Eye (tissue), 1 donor: Measurements from ENCODE around the gene UBXN4.
"Not testable (repeated sequence)": the region's sequence is repeated elsewhere in the genome, so short reads cannot be mapped to it uniquely, and the experiment has no call there.

ENCODE experiments used
- DNase-seq: peaks from one replicate; pipeline ENCODE4 v3.0.0-alpha.2; 2015

Gene UBXN4

GRCh38 chr2:135768863-135769262 lies 27.2 kb downstream of the UBXN4 start:
- DNase-seq = no peak

DNA sequence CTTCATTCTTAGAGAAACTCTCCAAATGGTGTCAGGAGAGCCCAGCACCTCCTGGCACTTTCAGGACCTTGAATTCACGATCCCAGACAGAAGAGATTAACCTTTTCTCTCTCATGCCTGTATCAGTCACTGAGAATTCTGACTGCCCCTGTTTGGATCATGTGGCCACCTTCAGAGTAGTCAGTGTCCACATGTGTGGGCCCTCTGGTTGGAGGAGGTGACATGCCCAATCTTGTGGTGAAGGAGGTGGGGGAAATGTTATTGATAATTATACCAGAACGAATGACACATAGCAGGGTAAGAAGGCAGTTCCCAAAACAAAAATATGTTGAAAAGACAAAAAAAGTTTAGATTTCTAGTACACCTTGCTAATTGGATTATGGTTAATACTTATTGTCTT lies 31.7 kb downstream of the UBXN4 start:
- DNase-seq = no peak

GRCh38 chr2:135773917-135774316 lies 32.3 kb downstream of the UBXN4 start:
- no peak for DNase-seq

- DNase-seq = no peak
These were observed 33.8 kb downstream of the UBXN4 start for GRCh38 chr2:135775420-135775819.

DNA sequence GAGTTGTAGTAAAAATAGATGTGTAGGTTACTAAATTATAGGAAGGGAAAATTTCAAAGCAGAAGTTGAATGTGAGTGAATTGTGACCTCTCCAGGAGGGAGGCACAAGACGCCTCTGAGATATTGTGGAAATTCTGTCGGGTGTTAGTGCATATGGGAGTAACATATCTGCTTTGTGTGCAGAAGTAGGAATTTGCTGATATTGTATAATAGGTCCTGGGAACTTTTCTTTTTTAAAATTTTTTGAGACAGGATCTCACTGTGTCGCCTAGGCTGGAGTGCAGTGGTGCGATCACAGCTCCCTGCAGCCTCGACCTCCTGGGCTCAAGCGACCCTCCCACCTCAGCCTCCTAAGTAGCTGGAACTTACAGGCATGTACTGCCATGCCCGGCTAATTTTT lies 34.7 kb downstream of the UBXN4 start:
- no peak for DNase-seq

DNA sequence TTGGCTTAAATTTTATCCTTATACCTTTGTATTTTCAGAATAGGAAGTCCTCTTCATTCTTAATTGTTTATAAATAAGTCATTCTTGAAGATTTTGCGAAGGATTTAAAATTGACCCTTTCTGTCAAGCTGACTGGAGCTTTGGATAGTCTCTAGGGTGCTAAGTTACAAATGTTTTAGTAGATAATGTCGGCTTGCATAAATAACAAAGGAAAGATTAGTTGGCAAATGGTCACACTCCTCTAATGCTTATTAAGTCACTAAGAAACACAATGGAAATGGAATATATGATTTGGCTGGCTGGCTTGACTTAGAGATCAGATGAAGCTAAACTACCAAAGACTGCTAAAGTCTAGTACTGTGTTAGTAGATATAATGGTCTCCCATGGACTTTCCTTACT lies 40.6 kb downstream of the UBXN4 start:
- DNase-seq = no peak

DNA sequence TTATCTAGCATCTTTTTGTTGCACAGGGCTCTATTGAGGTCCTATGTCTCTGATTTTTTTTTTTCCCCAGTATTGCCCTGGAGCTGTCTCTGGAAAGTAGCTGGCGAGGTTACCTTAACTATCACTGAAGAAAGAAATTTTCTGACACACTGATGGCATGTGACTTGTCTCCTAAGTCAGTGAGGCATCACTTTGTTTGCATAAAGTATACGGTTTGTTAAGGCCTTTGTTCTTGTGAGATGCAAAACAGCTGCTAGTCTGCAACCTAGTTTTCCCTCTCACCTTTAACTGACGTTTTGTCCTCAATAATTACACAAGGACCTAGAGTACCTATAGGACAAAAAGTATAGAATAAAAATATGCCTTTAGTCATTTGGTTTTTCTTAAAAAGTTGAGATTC lies 41.8 kb downstream of the UBXN4 start:
- DNase-seq = no peak

- DNase-seq = no peak
These were observed 43.4 kb downstream of the UBXN4 start for GRCh38 chr2:135785032-135785431.

GRCh38 chr2:135786823-135787222 lies 45.2 kb downstream of the UBXN4 start:
- DNase-seq = no peak

GRCh38 chr2:135790423-135790822 lies 48.8 kb downstream of the UBXN4 start:
- no peak for DNase-seq

GRCh38 chr2:135791418-135792190 lies 49.9 kb downstream of the UBXN4 start:
- no peak for DNase-seq

DNA sequence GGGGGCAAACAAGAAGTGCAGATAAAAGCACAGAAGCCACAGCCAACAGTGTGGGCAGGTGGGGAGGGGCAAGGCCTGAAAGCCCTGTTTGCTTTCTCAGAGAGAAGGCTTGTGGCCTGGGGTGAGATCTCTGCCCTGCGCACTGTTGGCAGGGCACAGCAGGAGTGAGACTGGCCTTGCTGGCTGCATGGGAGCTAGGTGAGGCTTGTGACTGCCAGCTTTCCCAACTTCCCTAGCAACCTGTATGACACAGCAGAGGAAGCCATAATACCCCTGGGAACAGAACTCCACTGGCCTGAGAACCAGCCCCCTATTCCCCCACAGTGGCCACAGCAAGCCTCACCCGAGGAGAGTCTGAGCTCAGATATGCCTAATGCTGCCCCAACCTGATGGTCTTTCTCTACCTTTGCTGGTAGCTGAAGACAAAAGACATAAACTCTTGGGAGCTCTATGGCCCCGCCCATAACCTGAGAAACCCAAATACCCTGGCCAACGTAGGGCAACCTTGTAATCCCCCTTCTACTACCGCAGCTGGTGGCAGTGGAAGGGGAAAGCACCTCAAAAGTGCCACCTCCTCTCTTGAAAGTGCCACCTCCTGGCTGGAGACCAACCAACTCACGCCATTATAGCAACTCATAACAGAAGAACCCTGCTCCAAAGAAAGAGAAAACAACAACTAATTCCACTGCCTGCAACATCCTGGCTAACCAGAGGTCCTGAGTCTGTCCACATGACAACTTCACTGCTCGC lies 50.9 kb downstream of the UBXN4 start:
- DNase-seq = no peak

- DNase-seq = not testable (repeated sequence)
These were observed 54.0 kb downstream of the UBXN4 start for GRCh38 chr2:135795641-135796040.

DNA sequence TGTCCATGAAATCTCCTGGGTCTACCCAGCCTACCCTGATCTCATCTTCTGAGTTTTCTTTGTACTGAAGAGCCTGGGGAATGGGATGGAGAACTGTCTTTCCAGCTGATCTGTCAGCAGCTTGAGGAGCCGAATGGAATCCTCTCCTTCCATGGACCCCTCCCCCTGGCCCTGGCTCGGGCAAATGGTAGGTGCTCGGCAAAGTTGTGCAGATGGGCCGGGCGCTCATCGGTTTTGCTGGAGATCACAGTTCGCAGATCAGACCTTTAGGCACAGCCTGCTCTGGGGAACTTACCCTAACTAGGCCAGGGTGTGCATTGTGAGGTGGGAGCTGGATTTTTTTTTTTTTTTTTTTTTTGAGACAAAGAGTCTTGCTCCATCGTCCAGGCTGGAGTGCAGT lies 55.0 kb downstream of the UBXN4 start:
- no peak for DNase-seq

DNA sequence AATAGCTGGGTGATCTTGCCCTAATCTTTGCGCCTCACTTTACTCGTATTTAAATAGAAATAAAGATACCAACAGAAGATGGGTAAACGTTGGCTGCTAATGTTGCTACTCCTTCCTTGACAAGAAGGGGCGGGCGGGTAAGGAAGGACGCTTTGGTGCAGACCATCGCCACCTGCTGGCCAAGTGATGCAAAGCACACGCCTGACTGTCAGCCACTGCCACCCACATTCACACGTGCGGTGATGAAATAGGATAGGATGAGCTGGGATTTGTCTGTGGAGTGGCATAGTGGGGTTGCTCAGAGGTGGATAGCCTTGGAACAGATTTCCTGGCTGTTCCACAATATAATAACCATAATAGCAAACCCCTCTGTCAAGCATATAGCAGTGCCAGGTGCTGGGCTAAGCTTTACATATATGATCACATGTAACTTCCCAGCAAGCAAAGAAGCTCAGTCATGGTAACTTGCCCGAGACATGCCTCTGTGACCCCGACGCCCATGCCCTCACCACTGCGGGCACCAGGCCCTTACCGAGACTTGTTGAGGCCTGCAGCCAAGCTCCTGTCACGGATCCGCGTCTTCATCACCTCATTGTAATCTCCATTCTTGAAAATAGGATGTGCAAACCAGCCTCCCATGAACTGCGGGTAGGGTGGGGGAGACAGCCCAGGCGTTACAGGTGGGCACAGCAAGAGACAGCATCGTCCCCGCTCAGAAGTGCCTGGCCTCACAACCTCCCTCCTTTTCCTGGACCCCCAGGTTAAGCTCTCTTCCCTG lies 56.0 kb downstream of the UBXN4 start:
- peak; percentile 87 for DNase-seq

- no peak for DNase-seq
These were observed 56.6 kb downstream of the UBXN4 start for GRCh38 chr2:135798275-135798705.

GRCh38 chr2:135798762-135799161 lies 57.1 kb downstream of the UBXN4 start:
- no peak for DNase-seq

DNA sequence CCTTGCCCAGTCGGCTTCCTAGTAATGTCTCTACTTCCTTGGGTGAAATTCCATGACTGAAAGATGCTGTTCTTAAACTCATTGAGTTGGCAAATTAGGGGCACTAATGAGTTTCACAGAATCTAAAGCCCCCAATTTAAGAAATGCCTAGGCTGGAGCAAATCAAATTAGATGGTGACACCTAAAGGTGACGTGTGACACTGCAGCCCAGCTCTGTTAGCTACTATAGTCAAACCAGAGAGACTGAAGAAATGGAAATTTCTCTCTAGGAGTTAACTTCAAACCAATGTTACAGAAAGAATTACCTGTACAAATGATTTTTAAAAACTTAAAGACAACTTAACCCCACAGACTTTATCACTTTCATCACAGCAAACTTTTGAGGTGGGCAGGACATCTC lies 58.1 kb downstream of the UBXN4 start:
- no peak for DNase-seq

DNA sequence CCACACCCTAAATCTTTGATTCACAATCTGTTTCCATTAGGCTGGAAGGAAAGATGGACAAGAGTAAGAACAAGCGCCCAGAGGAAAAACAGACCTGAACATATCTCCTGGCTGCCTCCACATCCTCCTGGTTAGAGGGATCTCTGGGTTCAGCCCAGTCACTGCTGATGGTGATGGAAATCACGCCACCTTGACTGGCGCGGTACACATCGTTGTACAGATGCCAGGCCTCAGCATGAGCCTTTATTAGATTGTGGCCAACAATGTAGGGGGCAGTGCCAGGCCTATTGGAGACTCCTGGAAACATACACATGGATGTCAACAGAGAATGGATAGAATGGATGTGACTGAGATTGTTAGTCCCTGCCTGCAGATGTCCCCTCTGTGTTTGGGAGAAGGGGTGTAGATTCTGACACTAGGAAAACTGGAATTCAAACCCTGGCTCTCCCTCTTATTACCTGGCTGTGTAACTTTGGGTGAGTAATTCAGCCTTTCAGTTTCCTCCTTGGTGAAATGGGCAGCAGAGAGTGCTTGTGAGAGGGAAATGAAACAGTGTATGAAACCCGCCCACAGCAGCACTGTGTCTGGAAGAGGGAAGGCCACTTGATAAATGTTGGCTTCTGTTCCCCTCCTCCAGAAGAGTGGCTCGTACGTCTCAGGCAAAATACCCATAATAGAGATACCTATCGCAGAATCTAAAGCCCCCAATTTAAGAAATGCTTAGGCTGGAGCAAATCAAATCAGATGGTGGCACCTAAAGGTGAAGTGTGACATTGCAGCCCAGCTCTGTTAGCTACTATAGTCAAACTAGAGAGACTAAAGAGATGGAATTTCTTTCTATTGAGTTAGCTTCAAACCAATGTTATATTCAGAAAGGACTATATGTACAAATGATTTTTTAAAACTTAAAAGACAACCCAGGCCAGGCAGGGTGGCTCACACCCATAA lies 59.1 kb downstream of the UBXN4 start:
- no peak for DNase-seq

GRCh38 chr2:135802350-135802749 lies 60.7 kb downstream of the UBXN4 start:
- DNase-seq = no peak

- no peak for DNase-seq
These were observed 61.6 kb downstream of the UBXN4 start for GRCh38 chr2:135803278-135803677.

DNA sequence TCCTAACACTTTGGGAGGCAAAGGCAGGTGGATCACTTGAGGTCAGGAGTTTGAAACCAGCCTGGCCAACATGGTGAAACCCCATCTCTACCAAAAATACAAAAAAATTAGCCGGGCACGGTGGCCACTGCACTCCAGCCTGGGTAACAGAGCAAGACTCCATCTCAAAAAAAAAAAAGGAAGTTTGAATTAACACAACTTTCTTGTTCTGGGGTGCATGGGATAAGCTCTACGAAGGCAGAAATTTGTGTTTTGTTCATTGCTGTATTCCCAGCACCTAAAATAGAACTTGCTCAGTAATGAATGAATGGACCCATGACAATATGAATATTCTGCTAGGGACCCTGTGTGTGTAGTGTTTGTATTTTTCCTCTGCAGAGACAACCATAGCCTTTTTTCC lies 66.2 kb downstream of the UBXN4 start:
- DNase-seq = not testable (repeated sequence)
